Kidney tubule cell (primary cell): ENCODE measurements around the gene FBXL20.
"Not testable (repeated sequence)": the region's sequence is repeated elsewhere in the genome, so short reads cannot be mapped to it uniquely, and the experiment has no call there.

ENCODE experiments used
- DNase-seq: peaks from one replicate; pipeline ENCODE4 v3.0.0-alpha.2; 2018; ENCODE audit warnings: low spot score

Gene FBXL20

DNA sequence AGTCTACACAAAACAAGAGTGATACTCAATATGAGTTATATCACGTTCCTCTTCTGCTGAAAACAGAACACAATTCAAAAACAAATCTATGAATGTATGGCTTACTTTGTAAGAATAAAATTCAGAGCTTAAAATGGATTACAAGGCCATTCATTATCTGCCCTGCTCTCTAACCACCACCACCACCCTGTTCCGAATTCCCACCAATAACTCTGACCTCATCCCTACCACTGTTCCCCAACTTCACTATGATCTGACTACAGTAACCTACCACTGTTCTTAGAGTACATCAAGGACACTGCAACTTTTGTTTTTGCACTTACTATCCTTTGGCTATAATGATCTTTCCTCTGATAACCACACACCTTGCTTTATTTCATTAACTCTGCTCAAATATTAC lies 21.3 kb downstream of the FBXL20 start:
- DNase-seq = no peak

DNA sequence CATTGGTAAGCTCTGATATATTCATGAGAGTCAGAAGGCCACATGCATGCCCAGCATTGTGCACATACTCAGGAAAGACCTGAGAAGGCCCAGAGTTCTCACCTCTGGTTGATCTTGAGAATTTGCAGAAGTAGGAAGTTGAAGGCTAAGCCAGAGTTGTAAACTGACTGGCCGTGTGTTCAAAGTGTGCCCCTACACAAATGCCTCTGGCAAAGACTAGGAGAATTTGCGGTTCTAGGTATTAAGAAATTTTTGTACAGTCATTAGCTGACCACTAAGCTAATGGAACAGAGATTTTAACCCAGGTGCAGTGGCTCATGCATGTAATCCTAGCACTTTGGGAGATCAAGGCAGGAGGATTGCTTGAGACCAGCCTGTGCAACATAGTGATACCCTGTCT lies 25.0 kb downstream of the FBXL20 start:
- no peak for DNase-seq

DNA sequence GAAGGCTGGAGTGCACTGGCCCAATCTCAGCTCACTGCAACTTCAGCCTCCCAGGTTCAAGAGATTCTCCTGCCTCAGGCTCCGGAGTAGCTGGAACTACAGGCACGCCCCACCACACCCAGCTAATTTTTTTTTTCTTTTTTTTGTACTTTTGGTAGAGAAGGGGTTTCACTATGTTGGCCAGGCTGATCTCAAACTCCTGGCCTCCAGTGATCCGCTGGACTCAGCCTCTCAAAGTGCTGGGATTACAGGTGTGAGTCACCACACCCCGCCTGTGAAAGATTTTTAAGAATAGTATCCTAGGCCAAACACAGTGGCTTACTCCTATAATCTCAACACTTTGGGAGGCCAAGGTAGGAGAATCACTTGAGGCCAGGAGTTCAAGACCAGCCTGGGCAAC lies 33.6 kb downstream of the FBXL20 start:
- DNase-seq = not testable (repeated sequence)

DNA sequence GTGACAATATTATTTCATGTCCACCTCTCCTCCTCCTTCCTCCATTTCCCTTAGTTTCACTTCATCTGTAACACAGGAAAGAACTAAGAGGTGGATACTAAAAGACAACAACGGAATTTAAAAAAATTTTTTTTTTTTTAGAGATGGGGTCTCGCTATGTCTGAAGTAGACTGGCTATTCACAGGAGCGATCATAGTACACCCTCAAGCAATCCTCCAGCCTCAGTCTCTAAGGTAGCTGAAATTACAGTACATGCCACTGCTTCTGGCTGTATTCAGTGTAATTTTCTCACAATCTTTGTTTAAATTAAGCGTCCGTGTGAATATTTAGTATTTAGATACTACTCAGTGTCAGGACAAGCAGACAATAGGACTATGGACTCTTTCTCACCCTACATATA lies 35.6 kb downstream of the FBXL20 start:
- DNase-seq = no peak

DNA sequence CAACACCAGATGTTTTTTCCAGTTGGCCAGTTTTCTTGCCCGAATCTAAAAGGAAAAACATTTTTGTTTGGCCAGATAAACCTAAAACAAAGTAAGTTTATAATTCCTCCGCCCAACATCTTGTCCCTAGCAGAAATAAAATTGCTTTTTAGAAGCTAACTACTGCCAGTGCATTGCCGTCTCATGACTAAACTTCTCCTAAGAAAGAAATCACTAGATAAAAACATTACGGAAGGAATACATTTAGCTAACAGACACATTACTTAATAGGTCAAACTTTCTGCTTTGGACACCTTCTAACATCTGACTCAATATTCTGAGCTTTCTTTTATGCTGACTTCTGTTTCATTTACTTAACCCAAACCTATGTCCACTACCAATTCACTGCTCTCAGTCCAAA lies 36.2 kb downstream of the FBXL20 start:
- peak; percentile 8 for DNase-seq

DNA sequence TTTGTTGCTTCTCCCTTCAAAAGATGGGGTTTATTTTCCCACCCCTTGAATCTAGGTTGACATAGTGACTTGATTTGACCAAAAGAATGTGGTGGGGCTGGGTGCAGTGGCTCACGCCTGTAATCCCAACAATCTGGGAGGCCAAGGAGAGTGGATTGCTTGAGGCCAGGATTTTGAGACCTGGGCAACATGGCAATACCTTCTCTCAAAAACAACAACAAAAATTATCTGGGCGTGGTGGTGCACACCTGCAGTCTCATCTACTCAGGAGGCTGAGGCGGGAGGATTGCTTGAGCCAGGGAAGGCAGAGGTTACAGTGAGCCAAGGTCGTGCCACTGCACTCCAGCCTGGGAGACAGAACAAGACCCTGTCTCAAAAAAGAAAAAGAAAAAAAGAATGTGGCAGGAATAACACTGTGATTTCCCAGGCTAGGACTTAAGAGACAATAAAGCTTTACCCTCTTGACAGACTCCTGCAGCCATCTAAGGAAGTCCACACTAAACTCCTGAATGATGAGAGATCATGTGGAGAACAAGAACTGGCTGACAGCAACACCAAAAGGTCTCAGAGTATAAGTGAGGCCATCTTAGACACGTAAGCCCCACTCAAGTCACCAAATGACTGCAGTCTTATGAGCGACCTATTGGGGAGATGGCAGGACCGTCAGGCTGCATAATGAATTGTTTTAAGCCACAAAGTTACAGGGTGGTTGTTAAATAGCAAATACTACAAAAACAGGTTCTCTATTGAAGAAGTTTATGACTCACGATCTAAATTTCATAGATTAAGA lies 37.0 kb downstream of the FBXL20 start:
- no peak for DNase-seq

DNA sequence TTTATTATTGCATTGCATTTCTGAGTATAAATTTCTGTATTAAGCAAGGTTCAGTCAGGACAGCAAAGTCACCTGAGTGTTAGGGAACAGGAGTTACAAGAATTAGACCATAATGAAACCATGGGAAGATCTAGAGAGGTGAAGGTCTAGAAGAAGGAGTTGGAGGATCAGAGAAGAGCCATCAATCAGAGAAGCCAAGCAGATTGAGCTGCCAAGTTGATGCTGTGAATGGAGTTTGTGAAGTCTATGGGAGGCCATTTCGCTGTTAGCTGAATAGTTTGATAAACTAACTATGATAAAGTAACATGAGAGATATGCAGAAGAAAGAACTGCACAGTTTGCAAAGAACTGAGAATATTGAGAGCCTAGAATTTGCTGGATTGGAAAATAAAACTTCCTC lies 40.4 kb downstream of the FBXL20 start:
- DNase-seq = no peak

DNA sequence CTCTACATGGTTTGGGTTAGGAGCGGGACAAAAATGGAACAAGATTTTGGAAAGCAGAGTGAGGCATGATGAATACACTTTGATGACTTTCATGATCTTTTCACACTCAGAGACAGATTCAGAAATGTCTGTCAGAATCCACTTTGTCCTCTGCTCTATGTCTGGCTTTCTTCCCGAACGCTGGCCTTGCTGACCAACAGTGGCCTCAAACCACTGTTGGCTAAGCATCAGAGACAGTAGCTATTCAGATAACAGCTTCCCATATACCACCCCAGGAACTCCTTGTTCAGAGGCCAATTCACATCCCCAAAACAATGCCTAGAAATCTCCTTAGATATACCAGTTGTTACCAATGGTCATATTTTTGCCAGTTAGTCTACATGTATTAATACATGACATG lies 40.9 kb downstream of the FBXL20 start:
- DNase-seq = no peak

DNA sequence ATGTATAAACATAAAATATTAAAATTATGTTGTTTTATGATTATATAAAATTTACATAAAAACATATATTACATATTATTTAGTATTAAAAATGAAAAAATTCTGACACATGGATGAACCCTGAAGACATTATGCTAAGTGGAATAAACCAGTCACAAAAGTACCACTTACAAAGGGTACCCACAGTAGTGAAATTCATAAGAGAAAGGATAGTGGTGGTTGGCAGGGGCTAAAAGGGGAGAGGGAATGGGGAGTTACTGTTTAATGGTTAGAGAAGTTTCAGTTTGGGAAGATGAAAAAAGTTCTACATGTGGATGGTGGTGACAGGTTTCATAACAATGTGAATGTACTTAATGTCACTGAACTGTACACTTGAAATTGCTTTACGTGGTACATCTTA lies 41.4 kb downstream of the FBXL20 start:
- no peak for DNase-seq

DNA sequence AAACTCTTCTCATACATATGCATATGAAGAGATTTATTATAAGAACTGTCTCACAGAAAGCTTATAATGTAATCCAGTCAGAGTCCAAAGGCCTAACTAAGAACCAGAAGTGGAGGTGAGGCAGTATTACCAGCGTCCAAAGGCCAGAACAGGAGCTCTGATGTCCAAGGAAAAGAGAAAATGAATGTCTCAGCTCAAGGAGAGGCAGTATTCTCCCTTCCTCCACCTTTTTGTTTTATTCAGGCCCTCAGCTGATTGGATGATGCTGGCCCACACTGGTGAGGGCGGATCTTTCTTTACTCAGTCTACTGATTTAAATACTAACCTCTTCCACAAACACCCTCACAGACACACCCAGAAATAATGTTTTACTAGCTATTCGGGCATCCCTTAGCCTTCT lies 43.4 kb downstream of the FBXL20 start:
- DNase-seq = no peak

DNA sequence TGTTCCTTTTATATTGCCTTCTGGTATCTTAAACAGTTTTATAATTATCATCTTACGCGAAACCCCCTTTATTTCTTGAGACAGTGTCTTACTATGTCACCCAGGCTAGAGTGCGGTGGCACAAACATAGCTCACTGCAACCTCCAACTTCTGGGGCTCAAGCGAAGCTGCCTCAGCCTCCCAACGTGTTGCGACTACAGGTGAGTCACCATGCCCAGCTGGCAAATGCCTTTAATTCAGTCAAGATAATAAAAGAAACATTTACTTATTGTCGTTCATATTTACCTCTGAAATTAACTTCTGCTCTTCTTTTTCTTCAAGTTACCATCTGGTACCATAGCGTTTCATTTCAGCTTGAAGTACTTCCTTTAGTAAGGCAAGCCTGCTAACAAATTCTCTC lies 43.9 kb downstream of the FBXL20 start:
- DNase-seq = no peak

DNA sequence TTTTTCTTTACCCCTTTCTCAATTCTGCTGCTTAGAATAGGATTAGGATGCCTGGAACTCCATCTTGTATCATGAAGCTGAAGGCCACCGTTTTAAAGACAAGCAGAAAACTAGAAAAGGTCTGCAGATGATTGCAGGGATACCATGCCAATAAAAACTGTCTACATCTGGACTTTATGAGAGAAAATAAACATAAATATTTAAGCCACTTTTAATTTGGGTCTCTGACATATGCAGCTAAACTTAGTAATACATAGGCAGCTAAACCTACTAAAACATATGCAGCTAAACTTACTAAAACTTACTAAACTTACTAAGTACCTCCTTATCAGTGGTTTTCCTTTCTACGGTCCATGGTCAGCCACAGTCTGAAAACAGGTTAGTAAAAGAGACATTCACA lies 48.4 kb downstream of the FBXL20 start:
- no peak for DNase-seq

DNA sequence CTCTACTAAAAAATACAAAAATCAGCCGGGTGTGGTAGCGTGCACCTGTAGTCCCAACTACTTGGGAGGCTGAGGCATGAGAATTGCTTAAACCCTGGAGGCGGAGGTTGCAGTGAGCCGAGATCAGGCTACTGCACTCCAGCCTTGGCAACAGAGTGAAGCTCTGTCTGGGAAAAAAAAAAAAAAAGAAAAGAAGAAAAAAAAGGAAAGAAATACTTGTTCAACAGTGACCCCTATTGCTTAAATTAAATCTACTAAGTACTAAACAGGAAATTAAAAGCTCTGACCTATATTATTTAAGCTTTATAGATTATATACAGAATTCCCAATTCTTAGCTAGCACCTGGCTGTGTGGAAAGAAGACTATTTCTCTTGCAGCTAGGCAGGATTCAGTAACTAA lies 48.9 kb downstream of the FBXL20 start:
- no peak for DNase-seq

DNA sequence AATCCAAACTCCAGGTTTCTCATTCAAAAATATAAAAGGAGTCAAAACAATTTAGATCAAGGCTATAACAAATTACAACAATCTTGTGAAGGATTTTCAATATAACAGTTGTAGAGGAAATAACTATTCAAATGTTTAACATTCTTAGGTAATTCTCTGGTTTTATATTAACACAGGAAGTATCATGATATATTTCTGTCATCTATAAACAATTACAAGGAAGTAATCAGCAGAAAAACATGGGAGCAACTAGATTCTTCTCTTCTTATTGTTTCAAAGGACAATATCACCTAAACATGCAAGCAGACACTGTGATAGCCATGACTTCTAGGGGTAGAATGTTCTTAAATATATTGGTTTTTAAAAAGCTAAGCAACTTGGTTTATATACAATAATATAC lies 49.9 kb downstream of the FBXL20 start:
- DNase-seq = peak; percentile 53

DNA sequence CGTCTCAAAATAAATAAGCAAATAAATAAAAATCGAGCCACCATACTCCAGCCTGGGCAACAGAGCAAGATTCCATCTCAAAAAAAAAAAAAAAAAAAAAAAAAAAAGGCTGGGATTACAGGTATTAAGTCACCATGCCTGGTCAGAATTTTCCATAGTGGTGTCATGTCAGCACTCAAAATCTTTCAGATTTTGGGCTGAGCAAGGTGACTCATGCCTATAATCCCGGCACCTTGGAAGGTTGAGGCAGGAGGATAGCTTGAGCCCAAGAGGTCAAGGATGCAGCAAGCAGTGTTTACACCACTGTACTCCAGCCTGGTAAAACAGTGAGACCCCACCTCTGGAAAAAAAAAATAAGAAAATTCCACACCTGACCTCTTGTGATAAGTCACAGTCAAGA lies 52.2 kb downstream of the FBXL20 start:
- DNase-seq = no peak

DNA sequence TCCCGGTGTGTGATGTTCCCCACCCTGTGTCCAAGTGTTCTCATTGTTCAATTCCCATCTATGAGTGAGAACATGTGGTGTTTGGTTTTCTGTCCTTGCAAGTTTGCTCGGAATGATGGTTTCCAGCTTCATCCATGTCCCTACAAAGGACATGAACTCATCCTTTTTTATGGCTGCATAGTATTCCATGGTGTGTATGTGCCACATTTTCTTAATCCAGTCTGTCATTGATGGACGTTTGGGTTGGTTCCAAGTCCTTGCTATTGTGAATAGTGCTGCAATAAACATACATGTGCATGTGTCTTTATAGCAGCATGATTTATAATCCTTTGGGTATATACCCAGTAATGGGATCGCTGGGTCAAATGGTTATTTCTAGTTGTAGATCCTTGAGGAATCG lies 54.6 kb downstream of the FBXL20 start:
- not testable (repeated sequence) for DNase-seq

DNA sequence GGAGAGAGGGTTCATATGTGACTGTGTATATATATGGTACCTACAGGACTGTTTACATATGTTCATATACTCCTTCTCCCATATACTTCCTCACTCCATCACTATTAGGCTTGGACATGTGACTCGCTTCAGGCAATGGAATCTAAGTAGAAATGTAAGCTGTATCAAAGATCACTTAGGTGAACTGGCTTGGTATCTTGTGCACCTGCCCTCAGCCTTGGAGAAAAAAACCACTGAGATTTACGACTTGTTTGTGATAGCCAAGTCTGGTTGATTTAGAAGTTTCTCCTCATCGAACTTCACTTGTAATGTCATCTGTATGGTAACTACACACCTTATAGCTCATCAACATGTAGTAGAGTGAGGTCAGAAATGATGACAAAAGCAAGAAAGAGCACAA lies 59.9 kb downstream of the FBXL20 start:
- no peak for DNase-seq

DNA sequence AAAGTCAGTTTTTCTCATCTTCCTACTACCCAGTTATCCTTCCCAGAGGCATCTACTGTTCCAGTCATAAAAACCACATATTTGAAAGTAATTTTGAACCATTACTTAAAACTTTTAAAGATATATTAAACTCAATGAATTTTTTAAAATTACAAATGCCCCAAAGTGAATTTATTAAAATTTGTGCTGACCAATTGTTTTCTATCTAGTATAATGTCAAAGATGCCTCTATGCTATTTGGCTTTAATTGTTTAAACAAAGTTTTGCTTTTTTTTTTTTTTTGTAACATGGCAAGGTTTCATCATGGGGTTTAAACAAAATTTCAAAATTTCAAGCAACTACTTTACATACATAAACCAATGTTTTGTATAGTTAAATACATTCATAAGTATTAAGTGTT lies 60.7 kb downstream of the FBXL20 start:
- DNase-seq = no peak

DNA sequence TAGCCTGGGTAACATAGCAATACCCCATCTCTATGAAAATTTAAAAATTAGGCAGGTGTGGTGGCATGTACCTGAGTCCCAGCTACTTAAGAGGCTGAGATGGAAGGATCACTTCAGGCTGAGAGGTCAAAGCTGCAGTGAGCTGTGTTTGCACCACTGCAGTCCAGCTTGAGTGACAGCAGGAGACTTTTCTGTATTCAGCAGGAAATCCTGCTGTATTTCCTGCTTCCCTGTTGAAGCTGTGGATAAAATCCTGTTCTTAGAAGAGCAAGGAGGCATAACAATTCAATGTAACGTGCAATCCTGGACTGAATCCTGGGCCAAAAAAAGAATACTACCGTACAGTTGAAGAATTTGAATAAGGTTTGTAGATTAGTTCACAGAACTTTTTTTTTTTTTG lies 62.2 kb downstream of the FBXL20 start:
- no peak for DNase-seq

DNA sequence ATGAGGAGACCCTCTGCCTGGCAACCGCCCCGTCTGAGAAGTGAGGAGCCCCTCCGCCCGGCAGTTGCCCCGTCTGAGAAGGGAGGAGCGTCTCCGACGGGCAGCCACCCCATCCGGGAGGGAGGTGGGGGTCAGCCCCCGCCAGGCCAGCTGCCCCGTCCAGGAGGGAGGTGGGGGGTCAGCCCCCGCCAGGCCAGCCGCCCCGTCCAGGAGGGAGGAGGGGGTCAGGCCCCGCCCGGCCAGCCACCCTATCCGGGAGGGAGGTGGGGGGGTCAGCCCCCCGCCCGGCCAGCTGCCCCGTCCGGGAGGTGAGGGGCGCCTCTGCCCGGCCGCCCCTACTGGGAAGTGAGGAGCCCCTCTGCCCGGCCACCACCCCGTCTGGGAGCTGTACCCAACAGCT lies 63.8 kb downstream of the FBXL20 start:
- DNase-seq = not testable (repeated sequence)

DNA sequence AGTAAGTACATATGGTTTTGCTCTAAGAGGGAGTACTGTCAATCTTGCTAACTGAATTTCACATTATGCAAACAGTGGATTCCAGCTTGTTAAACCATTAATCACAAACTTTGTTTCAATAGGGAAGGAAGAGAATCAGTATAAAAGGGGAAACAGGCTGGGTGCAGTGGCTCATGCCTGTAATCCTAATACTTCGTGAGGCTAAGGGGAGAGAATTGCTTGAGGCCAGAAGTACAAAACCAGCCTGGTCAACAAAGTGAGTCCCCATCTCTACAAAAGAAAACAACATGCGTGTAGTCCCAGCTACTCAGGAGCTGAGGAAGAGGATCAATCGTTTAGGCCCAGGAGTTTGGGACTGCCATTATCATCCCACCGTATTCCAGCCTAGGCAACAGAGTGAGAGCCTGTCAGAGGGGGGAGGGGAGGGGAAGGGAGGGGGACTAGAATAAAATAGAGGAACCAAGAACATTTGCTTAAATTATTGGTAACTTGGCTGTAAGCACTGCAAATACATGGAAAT lies 65.7 kb downstream of the FBXL20 start:
- no peak for DNase-seq

DNA sequence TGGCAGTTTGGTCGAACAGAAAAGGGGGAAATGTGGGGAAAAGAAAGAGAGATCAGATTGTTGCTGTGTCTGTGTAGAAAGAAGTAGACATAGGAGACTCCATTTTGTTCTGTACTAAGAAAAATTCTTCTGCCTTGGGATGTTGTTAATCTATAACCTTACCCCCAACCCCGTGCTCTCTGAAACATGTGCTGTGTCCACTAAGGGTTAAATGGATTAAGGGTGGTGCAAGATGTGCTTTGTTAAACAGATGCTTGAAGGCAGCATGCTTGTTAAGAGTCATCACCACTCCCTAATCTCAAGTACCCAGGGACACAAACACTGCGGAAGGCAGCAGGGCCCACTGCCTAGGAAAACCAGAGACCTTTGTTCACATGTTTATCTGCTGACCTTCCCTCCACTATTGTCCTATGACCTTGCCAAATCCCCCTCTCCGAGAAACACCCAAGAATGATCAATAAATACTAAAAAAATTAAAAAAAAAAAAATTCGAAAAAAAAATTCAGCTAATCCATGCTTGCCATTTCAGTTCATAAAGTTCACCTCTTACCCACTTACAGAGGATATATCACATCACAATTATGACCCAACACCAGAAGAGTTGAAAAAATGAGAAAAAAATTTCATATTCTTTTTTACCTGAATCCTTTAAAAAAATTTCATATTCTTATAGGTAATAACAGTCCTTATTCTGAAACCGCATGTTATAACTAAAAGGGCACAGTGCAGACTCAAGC lies 67.2 kb downstream of the FBXL20 start:
- DNase-seq = not testable (repeated sequence)

DNA sequence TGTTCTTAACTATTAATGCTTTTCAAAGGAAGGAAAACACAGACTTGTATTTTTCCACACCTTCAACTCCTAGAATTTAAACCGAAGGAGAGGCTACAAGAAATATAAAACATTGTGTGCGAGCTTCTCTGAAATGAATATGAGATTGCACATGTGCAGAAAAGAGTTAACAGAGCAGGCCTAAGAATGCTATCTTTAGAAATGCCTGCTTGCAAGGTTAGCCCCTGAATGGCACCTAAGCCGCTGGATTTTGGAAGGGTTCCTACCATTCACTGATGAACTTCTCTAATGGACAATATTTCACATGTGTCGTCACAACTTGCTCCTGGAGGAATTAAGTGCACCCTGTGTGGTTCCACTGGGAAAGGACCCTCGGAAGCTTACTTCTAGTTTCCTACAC lies 69.3 kb downstream of the FBXL20 start:
- DNase-seq = no peak

DNA sequence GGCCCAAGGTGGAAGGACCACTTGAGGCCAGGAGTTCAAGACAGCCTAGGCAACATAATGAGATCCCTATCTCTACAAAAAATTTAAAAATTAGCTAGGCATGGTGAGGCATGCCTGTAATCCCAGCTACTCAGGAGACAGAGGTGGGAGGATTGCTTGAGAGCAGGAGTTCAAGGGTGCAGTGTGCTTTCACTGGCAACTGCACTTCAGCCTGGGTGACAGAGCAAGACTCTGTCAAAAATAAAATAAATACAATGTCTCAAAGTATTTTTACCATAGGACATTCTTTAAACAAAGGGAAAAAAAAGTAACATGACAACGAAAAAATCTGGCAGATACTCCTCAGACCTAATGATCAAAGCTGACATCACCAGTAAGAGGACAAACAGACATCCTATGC lies 72.6 kb downstream of the FBXL20 start:
- no peak for DNase-seq
